Endothelial cell (in vitro differentiated cells): ENCODE results near the gene MAJIN. TPM values are rescaled to one million over a fixed set of nuclear protein-coding genes. Genes with fewer than 3 reads are reported as not detected.
"Not testable (repeated sequence)": the region's sequence is repeated elsewhere in the genome, so short reads cannot be mapped to it uniquely, and the experiment has no call there.

ENCODE experiments used
- DNase-seq: peaks from one replicate; pipeline ENCODE4 v3.0.0; 2021; ENCODE audit warnings: low spot score
- H3K27ac Mint-ChIP-seq: one replicate; pipeline ENCODE4 v1.8.0; 2021; ENCODE audit warnings: mixed read lengths, inconsistent platforms; ENCODE audit not compliant: unreplicated experiment
- H3K27me3 Mint-ChIP-seq: one replicate; pipeline ENCODE4 v1.8.0; 2021; ENCODE audit warnings: mild to moderate bottlenecking, moderate library complexity, mixed read lengths, inconsistent platforms; ENCODE audit not compliant: unreplicated experiment
- H3K36me3 Mint-ChIP-seq: one replicate; pipeline ENCODE4 v1.8.0; 2021; ENCODE audit warnings: mild to moderate bottlenecking, low read depth, mixed read lengths, inconsistent platforms; ENCODE audit not compliant: unreplicated experiment
- H3K4me1 Mint-ChIP-seq: one replicate; pipeline ENCODE4 v1.8.0; 2021; ENCODE audit warnings: mild to moderate bottlenecking, mixed read lengths, inconsistent platforms; ENCODE audit not compliant: unreplicated experiment
- H3K4me3 Mint-ChIP-seq: one replicate; pipeline ENCODE4 v1.8.0; 2021; ENCODE audit warnings: mild to moderate bottlenecking, mixed read lengths, inconsistent platforms; ENCODE audit not compliant: unreplicated experiment
- H3K9me3 Mint-ChIP-seq: one replicate; pipeline ENCODE4 v1.8.0; 2021; ENCODE audit warnings: mixed read lengths, inconsistent platforms; ENCODE audit not compliant: unreplicated experiment
- total RNA-seq: library from RNA; stranded (reverse); fragmentation: NEBNext Ultra II Directional; extraction: Animal tissue kit (Norgen Biotek cat#: 25700); gene quantifications from one replicate; pipeline ENCODE4 v1.2.1, GENCODE V29; 2021; ENCODE audit not compliant: unreplicated experiment
- TF ChIP-seq, protein P1 (sequence below): fragments of 200-600 bp; sonication (generic); IDR thresholded peaks from one replicate; pipeline ENCODE4 v1.5.0; 2021; ENCODE audit warnings: antibody characterized with exemption; ENCODE audit not compliant: unreplicated experiment

The MAJIN gene
- total RNA-seq, 1 donor from 2014 or later = not detected

DNA sequence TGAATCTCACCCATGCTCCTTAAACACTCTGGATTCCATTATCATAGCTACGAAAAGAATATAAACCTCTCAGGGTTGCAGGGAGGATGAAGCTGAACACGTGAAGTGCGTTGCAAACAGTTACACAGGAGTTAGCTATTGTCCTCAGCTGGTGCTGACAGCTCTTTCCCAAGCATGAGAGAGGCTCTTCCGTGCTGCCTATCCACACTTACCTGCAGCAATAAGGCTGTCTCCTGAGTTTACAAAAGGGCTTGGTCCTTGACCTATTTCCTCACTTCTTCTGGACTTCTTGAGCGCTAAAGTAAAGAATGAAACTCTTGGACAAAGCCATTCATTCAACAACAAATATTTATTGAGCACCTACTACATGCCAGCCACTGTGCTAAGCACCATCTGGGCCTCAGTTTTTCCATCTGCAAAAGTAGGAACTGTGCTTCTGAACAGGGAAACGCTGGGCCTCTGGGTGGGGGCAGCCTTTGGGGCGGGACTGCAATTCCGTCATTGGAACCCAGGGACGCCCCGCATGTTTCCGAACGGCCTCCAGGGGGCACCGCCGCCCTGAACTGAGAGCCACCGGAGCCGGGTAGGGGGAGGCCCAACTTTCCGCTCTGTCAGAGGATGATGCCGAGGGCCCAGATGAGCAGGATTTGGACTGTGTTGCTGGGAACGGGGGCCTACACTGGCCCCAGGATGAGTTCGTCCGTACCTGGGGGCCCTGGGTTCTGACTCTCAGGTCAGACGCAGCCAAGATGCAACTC, 41.4 kb upstream of the MAJIN start:
- Mint-ChIP-seq H3K4me1 (peaks cover 13% of the 10 kb centered on the region), H3K4me3 (peak overlapping the region; percentile 90), H3K36me3 (peaks cover 8% of the 10 kb centered on the region), H3K27ac (peak overlapping the region; percentile 91), H3K27me3 (peaks cover 2% of the 10 kb centered on the region), H3K9me3 (no peaks in the 10 kb centered on the region)
- TF ChIP-seq, protein P1, sequence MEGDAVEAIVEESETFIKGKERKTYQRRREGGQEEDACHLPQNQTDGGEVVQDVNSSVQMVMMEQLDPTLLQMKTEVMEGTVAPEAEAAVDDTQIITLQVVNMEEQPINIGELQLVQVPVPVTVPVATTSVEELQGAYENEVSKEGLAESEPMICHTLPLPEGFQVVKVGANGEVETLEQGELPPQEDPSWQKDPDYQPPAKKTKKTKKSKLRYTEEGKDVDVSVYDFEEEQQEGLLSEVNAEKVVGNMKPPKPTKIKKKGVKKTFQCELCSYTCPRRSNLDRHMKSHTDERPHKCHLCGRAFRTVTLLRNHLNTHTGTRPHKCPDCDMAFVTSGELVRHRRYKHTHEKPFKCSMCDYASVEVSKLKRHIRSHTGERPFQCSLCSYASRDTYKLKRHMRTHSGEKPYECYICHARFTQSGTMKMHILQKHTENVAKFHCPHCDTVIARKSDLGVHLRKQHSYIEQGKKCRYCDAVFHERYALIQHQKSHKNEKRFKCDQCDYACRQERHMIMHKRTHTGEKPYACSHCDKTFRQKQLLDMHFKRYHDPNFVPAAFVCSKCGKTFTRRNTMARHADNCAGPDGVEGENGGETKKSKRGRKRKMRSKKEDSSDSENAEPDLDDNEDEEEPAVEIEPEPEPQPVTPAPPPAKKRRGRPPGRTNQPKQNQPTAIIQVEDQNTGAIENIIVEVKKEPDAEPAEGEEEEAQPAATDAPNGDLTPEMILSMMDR = no peak
- peak; percentile 93 for DNase-seq

DNA sequence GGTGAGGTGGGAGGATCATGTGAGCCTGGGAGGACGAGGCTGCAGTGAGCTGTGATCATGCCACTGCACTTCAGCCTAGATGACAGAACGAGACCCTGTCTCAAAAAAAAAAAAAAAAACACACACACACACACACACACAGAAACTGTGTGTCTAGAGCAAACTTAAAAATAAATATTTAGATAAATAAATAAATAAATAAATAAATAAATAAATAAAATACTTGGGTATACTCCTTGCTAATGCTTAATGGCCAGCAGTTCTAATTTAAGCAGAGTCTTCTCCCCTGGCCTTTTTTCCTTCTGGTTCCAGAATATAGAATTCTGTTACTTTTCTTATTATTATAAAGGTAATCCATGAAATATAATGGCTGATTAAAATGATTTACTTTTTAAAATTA, 37.0 kb upstream of the MAJIN start:
- Mint-ChIP-seq H3K9me3 (no peaks in the 10 kb centered on the region), H3K4me1 (peaks cover 7% of the 10 kb centered on the region), H3K4me3 (no peak overlapping the region), H3K36me3 (no peaks in the 10 kb centered on the region), H3K27me3 (peaks cover 6% of the 10 kb centered on the region), H3K27ac (no peak overlapping the region)
- DNase-seq = no peak
- TF ChIP-seq, protein P1 = no peak

DNA sequence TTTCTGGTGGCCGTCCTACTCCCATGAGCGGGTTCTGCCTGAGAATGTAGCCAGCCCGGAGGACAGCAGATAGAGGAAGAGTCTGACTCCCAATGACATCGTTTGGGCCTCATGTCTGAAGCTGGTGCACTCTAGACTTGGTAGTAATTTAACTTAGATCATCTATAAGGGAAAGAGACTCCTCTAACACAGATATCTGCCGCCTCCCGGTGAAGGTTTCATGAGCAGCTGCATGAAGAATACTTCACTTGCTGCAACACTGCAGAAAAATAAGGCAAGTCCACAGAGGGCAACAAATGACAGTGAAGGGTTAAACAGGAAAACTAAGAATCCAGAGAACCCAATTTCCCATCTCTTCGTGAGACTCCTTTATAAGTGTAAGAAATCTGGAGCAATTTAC, 36.1 kb upstream of the MAJIN start:
- Mint-ChIP-seq H3K36me3 (no peaks in the 10 kb centered on the region), H3K9me3 (no peaks in the 10 kb centered on the region), H3K27ac (no peak overlapping the region), H3K4me1 (peaks cover 3% of the 10 kb centered on the region), H3K4me3 (no peak overlapping the region), H3K27me3 (peaks cover 6% of the 10 kb centered on the region)
- TF ChIP-seq, protein P1 = no peak
- DNase-seq = no peak

DNA sequence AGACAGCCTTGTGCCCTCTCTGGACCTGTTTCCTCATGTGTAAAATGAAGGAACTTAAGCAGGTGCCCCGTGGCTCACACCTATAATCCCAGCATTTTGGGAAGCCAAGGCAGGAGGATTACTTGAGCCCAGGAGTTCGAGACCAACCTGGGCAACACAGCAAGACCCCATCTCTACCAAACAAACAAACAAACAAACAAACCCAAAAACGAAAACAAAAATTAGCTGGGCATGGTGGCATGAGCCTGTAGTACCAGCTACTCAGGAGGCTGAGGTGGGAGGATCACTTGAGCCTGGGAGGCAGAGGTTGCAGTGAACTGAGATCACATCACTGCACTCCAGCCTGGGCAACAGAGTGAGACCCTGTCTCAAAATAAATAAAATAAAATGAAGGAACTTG, 32.1 kb upstream of the MAJIN start:
- not testable (repeated sequence) for H3K36me3 Mint-ChIP-seq, H3K4me1 Mint-ChIP-seq, DNase-seq, H3K9me3 Mint-ChIP-seq, H3K27me3 Mint-ChIP-seq, H3K27ac Mint-ChIP-seq, H3K4me3 Mint-ChIP-seq

DNA sequence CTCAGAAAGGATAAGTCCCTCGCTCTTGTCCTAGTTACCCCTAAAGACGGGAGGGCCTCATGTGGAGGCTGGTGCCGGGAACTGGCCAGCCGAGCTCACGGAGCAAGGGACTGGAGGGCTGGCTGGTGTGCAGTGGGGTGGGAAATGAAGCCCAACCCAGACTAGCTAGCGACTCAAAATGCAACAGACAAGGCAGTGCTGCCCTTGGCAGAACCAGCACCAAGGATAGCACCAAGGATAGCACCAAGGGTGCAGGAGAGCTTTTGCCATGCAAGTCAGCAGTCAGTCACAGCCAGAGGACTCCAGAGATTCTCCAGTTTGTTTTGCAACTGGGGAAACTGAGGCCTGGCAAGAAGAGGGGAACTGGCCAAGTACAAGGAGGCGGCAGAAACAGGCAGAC, 31.4 kb upstream of the MAJIN start:
- DNase-seq = no peak
- Mint-ChIP-seq H3K36me3 (no peaks in the 10 kb centered on the region), H3K4me1 (no peaks in the 10 kb centered on the region), H3K4me3 (no peak overlapping the region), H3K9me3 (no peaks in the 10 kb centered on the region), H3K27ac (no peak overlapping the region), H3K27me3 (peaks cover 8% of the 10 kb centered on the region)
- TF ChIP-seq, protein P1 = no peak
